Daoy (cell line): ENCODE results near the gene DEPDC4. TPM values are rescaled to one million over a fixed set of nuclear protein-coding genes. Genes with fewer than 3 reads are reported as not detected.
A peak's percentile ranks its signal among the peaks of the same experiment; 100 is the strongest.
"Not testable (repeated sequence)": the region's sequence is repeated elsewhere in the genome, so short reads cannot be mapped to it uniquely, and the experiment has no call there.

Experiments used
- DNase-seq: peaks from one replicate; pipeline ENCODE4 v3.0.0-alpha.2; 2015; ENCODE audit warnings: low read depth
- total RNA-seq: library from RNA; depleted of rRNA; stranded (reverse); fragments of >200 nt; shearing (Covaris generic); gene quantifications from 2 replicates; pipeline ENCODE4 v1.2.3, GENCODE V29; 2014

Gene DEPDC4
- total RNA-seq, 1 experiment from 2014 or later, result 1.1 TPM

GRCh38 chr12:100265107-100265506, 1.8 kb downstream of the DEPDC4 start:
- DNase-seq, result not testable (repeated sequence)

GRCh38 chr12:100263131-100263530, 3.7 kb downstream of the DEPDC4 start:
- no peak for DNase-seq

GRCh38 chr12:100258127-100258526, 8.8 kb downstream of the DEPDC4 start:
- DNase-seq, result no peak

- no peak for DNase-seq
Observed at GRCh38 chr12:100254876-100255275, 12.0 kb downstream of the DEPDC4 start.

GRCh38 chr12:100253437-100253836, 13.4 kb downstream of the DEPDC4 start:
- no peak for DNase-seq

GRCh38 chr12:100251917-100252316, 15.0 kb downstream of the DEPDC4 start:
- DNase-seq, result no peak

- no peak for DNase-seq
Observed at GRCh38 chr12:100249941-100250340, 16.9 kb downstream of the DEPDC4 start.

- DNase-seq, result no peak
Observed at GRCh38 chr12:100248886-100249285, 18.0 kb downstream of the DEPDC4 start.

- no peak for DNase-seq
Observed at GRCh38 chr12:100247765-100248164, 19.1 kb downstream of the DEPDC4 start.

GRCh38 chr12:100243137-100243536, 23.7 kb downstream of the DEPDC4 start:
- no peak for DNase-seq

GRCh38 chr12:100239589-100239988, 27.3 kb downstream of the DEPDC4 start:
- DNase-seq, result no peak

GRCh38 chr12:100238801-100239200, 28.1 kb downstream of the DEPDC4 start:
- no peak for DNase-seq

- DNase-seq, result peak; percentile 22
Observed at GRCh38 chr12:100234591-100235304, 32.1 kb downstream of the DEPDC4 start.

GRCh38 chr12:100234166-100234565, 32.7 kb downstream of the DEPDC4 start:
- DNase-seq, result peak; percentile 5

- not testable (repeated sequence) for DNase-seq
Observed at GRCh38 chr12:100231873-100232272, 35.0 kb downstream of the DEPDC4 start.

GRCh38 chr12:100229876-100230275, 37.0 kb downstream of the DEPDC4 start:
- DNase-seq, result no peak

- peak; percentile 13 for DNase-seq
Observed at GRCh38 chr12:100229036-100229635, 37.7 kb downstream of the DEPDC4 start.

- DNase-seq, result no peak
Observed at GRCh38 chr12:100225491-100225890, 41.4 kb downstream of the DEPDC4 start.

- DNase-seq, result not testable (repeated sequence)
Observed at GRCh38 chr12:100222173-100222572, 44.7 kb downstream of the DEPDC4 start.

- DNase-seq, result no peak
Observed at GRCh38 chr12:100221523-100221922, 45.4 kb downstream of the DEPDC4 start.

- no peak for DNase-seq
Observed at GRCh38 chr12:100219328-100220109, 47.4 kb downstream of the DEPDC4 start.

GRCh38 chr12:100216337-100216736, 50.5 kb downstream of the DEPDC4 start:
- no peak for DNase-seq

GRCh38 chr12:100215209-100215608, 51.7 kb downstream of the DEPDC4 start:
- no peak for DNase-seq
